ENCODE results near the gene SRPRA. TPM values are rescaled to one million over a fixed set of nuclear protein-coding genes. Genes with fewer than 3 reads are reported as not detected.

Gene SRPRA
- total RNA-seq, result 104 and 106 TPM in 2 replicates
- 116 TPM in 2 replicates for polyA plus RNA-seq
- polyA plus RNA-seq (2011; cell fraction: cytosol; rRNA removed), result 88.1 and 97.4 TPM in 2 replicates
- polyA plus RNA-seq (2011; cell fraction: nucleus; rRNA removed), result 213 and 215 TPM in 2 replicates
- polyA plus RNA-seq (2012), result 103 and 108 TPM in 2 replicates
- polyA minus RNA-seq, result 136 and 158 TPM in 2 replicates
- polyA minus RNA-seq (2011; cell fraction: cytosol; rRNA and poly(A)+ RNA removed), result 36.8 TPM
- 84.8 and 95.7 TPM in 2 replicates for polyA minus RNA-seq (2011; cell fraction: nucleus; rRNA and poly(A)+ RNA removed)
- percentile 90 among the genes with signal in this experiment for Bru-seq, nascent RNA
- BruChase-seq, experiment 1, labeled RNA remaining after a 6-hour chase, result percentile 98 among the genes with signal in this experiment
- BruChase-seq, experiment 2, labeled RNA remaining after a 2-hour chase, result percentile 94 among the genes with signal in this experiment
- long read RNA-seq, transcript SRPRA-201 (14 exons, 3,069 nt), result major isoform, 122 of 166 reads
- long read RNA-seq, partial matches to known transcripts, result 19 of 166 reads
- long read RNA-seq, other reads (novel, unspliced or antisense), result 24 of 166 reads

GRCh38 chr11:126268708-126269579 is at the start of gene SRPRA, which contains the start of gene FOXRED1:
TSS of gene SRPRA (minus strand) at chr11:126268895. CDS start at chr11:126268804, 91 bp downstream.
TSS of gene FOXRED1 (plus strand) at chr11:126269154. CDS start at chr11:126269207, 53 bp downstream.
- peaks cover 12% of the 10 kb centered on the region for H3K4me1 ChIP-seq (ENCODE audit: control insufficient read depth, extremely low read depth, insufficient read depth, low read length)
- no peaks in the 10 kb centered on the region for H3K9me3 ChIP-seq (replicated peaks; ENCODE audit: control insufficient read depth, insufficient read depth, low read length)
- no peaks in the 10 kb centered on the region for H4K20me1 ChIP-seq (replicated peaks; ENCODE audit: control insufficient read depth, extremely low read depth, insufficient read depth, low read length)
- H3K27ac ChIP-seq (ENCODE audit: insufficient read depth, low read depth, low read length), result peak within 1 kb of the TSS; percentile 82
- H2AFZ ChIP-seq (ENCODE audit: low read depth, low read length), result peak within 1 kb of the TSS; percentile 68
- dilution Hi-C loops (cut with MboI; ENCODE audit: extremely low pct_ligation_motif_present, low sequenced_read_pairs) (no loop called here), intact Hi-C loops (cut with micrococcal nuclease) (loop anchor here (1.0 to 10.0 kb wide), 5 partner anchors 13 to 344 kb away; partner anchors contain the start of genes CDON, DCPS, FAM118B and RPUSD4)
- peak within 1 kb of the TSS; percentile 91 for H3K9ac ChIP-seq (replicated peaks; ENCODE audit: extremely low read depth, insufficient read depth, low read length)
- POLR2A ChIA-PET, result interaction anchor here (0.6 to 0.9 kb wide), 2 partner anchors 35 to 702 kb away, joined by 4 read pairs; partner anchors contain the start of gene DCPS
- peaks cover 29 to 31% of the 10 kb centered on the region in 2 experiments for H3K36me3 ChIP-seq (ENCODE audit: control insufficient read depth in 2 of 2, extremely low read depth in 1 of 2, insufficient read depth in 2 of 2, low read length in 2 of 2)
- H3K4me2 ChIP-seq (ENCODE audit: insufficient read depth, low read length), result peak within 1 kb of the TSS; percentile 95
- CTCF ChIA-PET, result interaction anchor here (0.7 to 1.4 kb wide), 3 partner anchors 37 to 212 kb away, joined by 3 to 4 read pairs (median 4); no protein-coding TSS in a partner anchor
- DNase-seq (ENCODE audit: low read depth, low spot score) (peak; percentile 99), FAIRE-seq (peak; percentile 99)
- no peaks in the 10 kb centered on the region for H3K9me1 ChIP-seq (replicated peaks; ENCODE audit: control insufficient read depth, extremely low read depth, insufficient read depth, low read length)
- peaks cover 22% of the 10 kb centered on the region for H3K79me2 ChIP-seq (ENCODE audit: control insufficient read depth, insufficient read depth, low read length)
- H3K4me3 ChIP-seq (replicated peaks in 1 of 3; ENCODE audit: insufficient read depth in 1 of 3, low read depth in 1 of 3, low read length in 3 of 3), result peak within 1 kb of the TSS; percentile 81 to 92 (median 87)
- BruUV-seq (replicated peaks), result TSS peak; percentile 83
- H3K27me3 ChIP-seq (ENCODE audit: control insufficient read depth in 2 of 2, insufficient read depth in 2 of 2, low read length in 2 of 2), result no peaks in the 10 kb centered on the region
- TF ChIP-seq MYC (IDR thresholded peaks at IDR 0.05; ENCODE audit: low read depth, low read length) (peak; percentile 0), MAX (IDR thresholded peaks at IDR 0.05; ENCODE audit: insufficient read depth, insufficient read length) (peak; percentile 3), CTCF (IDR thresholded peaks at IDR 0.05; ENCODE audit: extremely low read depth in 1 of 2, insufficient read depth in 1 of 2, low read depth in 1 of 2, low read length in 2 of 2) (no peak), GATA2 (IDR thresholded peaks at IDR 0.05; ENCODE audit: insufficient read depth, insufficient read length, low read depth, low read length) (no peak), FOS (IDR thresholded peaks at IDR 0.05; ENCODE audit: borderline replicate concordance, insufficient read depth, low read length) (no peak), POLR2A (IDR thresholded peaks at IDR 0.05; ENCODE audit: low read depth, low read length) (peak; percentile 92), EZH2 (IDR thresholded peaks at IDR 0.05; ENCODE audit: borderline replicate concordance, low read depth, low read length, severe bottlenecking) (no peak), POLR2AphosphoS5 (IDR thresholded peaks at IDR 0.05; ENCODE audit: insufficient read depth, low read depth, low read length) (peak; percentile 99)
